ENCODE measurements around the gene PPP2CA. TPM values are rescaled to one million over a fixed set of nuclear protein-coding genes. Genes with fewer than 3 reads are reported as not detected.
"Not testable (repeated sequence)": the region's sequence is repeated elsewhere in the genome, so short reads cannot be mapped to it uniquely, and the experiment has no call there.

Gene PPP2CA
- total RNA-seq = 234 TPM

DNA sequence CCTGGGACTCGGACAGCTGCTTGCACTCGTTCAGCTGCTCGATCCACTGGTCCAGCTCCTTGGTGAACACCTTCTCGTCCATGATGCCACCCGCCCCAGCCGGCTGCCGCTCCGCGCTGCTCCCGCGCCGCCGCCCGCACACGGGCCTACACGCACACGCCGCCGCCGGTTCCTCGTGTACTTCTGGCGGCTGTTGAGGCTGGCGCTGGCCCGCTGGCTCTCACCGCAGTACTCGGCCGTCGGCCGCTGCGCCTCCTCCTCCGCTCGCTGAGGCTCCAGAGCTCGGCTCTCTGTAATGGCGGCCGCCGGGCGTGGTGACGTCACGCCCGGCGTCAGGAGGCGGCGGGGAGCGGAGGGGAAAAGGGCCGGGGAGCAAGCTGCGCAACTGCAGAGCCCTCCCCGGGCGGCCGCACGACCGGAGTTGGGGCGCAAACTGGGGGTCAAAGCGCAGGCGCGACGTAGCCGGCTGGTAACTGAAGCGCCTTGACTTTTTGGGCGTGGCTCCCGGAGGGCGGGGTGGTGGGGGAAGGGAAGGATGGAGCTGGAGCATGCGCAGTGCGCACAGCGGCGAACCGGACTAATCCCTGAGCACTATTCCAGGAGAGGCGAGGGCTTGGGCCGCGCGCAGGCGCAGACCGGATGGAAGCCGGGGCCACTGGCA, at the start of gene PPP2CA:
Gene PPP2CA (minus strand): TSS at position 294 of the 661 bp plus-strand sequence. CDS start 212 bp downstream, at position 82.
- DNase-seq (ENCODE audit: low read depth in 2 of 3, low spot score in 2 of 3) = peak; percentile 99

DNA sequence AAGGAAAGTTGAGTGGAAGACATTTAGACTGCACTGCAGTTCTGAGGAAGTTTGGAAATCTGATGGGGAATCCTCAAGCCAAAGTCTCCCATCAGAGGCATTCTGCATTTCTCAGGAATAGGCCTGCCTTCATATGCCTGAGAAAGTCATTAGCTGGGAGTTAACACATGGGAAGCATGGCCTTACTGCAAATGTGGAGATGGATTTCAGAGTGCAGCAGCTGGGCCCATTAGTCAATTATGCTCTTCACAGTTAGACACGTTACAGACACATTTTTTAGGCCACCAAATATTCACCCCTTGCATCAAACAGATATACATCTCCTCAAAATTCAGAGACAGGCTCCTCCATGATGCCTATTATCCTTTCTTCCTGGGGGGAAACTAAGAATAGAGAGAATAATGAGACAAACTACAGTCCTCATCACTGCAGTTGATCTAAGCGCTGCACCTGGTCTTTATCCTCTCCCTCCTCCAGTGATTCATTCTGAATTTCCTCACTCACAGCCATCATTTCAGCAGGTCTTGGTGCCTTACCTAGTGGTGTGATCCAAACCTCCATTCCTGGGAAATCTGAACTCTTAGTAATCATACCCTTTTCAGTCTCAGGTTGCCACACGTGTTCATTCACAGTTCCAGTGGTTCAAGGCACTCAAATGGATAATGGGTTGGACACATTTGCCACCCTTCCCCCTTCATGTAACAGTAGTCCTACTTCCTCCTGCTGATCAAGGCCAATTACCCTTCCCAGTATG, 47.9 kb upstream of the PPP2CA start:
- DNase-seq (ENCODE audit: low read depth in 2 of 3, low spot score in 2 of 3) = no peak

DNA sequence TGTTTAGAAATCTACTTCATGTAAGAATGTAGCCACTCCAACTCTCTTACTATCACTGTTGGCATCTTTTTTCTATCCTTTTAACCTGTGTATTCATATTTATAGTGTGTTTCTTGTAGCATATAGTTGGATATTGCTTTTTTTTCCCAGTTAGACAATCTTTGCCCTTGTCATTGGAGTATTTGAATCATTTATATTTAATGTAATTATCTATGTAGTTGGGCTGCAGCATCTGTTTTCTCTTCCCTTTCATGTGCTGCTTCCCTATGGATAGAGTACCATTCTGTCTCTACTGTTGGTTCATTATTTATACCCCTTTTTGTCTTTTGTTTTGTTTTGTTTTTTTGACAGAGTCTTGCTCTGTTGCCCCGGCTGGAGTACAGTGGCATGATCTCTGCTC, 45.2 kb upstream of the PPP2CA start:
- no peak for DNase-seq (ENCODE audit: low read depth in 2 of 3, low spot score in 2 of 3)

DNA sequence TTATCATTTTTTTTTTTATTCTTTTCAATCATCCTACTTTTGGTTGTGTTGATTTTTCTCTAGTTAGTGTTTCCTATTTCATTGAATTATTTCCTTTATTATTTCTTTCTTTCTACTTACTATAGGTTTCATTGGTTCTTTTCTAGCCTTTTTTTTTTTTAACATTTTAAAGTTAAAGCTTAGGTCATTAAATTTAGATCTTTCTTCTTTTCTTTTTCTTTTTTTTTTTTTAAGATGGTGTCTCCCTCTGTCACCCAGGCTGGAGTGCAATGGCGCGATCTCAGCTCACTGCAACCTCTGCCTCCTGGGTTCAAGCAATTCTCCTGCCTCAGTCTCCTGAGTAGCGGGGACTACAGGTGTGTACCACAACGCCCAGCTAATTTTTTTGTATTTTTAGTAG, 43.0 kb upstream of the PPP2CA start:
- DNase-seq (ENCODE audit: low read depth in 2 of 3, low spot score in 2 of 3) = no peak

DNA sequence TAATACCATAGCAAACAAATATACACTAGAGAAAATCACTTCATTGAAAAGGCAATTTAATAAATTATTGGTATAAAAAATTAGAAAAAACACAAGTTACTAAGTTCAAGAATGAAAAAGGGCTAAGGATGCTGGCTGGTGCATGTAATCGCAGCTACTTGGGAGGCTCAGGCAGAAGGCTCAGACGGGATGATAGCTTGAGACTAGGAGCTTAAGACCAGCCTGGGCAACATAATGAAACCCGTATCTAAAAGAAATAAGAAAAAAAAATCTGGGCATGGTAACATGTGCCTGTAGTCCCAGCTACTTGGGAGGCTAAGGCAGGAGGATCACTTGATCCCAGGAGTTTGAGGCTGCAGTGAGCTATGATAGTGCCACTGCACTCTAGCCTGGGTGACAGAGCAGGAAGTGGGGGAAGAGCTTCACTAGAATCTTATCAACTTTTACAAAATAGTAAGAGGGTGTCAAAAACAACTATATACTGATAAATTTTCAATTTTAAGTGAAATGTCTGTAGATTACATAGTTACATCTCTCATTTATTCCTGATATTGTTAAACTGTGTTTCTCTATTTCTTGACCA, 42.2 kb upstream of the PPP2CA start:
- no peak for DNase-seq (ENCODE audit: low read depth in 2 of 3, low spot score in 2 of 3)

DNA sequence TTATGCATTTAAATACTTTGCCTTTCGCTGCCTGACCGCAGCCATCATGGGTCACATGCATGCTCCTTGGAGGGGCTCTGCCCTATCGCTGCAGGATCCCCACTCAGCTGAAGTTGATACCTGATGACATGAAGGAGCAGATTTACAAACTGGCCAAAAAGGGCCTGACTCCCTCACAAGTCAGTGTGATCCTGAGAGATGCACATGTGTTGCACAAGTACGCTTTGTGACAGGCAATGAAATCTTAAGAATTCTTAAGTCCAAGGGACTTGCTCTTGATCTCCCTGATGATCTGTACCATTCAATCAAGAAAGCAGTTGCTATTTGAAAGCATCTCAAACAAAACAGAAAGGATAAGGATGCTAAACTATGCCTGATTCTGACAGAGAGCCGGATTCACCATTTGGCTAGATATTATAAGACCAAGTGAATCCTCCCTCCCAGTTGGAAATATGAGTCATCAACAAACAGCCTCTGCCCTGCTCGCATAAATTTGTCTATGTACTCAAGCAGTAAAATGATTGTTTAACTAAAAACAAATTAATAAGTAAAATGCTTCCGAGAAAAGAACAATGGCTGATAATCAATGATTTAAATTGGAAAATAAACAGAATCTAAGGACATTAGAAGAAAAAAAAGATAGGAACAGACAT, 41.6 kb upstream of the PPP2CA start:
- DNase-seq (ENCODE audit: low read depth in 2 of 3, low spot score in 2 of 3) = no peak

DNA sequence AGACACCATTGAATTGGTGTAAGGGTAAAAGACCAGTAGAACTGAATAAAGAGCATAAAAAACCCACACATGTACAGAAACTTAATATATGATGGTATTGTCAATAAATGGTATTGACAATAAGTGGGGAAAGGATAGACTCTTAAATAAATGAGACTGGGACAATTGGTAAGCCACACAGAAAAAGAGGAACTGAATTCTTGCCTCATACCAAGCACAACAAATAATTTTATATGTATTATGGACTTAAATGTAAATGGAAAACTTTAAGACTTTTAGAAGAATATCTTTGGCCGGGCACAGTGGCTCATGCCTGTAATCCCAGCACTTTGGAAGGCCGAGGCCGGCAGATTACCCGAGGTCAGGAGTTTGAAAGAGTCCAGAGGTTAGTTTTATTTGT, 37.9 kb upstream of the PPP2CA start:
- DNase-seq (ENCODE audit: low read depth in 2 of 3, low spot score in 2 of 3) = no peak

DNA sequence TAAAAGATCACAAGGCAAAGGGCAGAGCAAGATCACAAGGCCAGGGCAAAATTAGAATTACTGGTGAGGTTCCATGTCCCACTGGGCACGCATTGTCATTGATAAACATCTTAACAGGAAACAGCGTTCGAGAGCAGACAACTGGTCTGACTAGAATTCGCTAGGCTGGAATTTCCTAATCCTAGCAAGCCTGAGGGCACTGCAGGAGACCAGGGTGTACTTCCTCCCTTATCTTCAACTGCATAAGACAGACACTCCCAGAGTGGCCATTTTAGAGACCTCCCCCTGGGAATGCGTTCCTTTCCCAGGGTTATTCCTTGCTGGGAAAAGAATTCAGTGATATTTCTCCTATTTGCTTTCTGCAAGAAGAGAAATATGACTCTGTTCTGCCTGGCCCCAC, 36.8 kb upstream of the PPP2CA start:
- not testable (repeated sequence) for DNase-seq (ENCODE audit: low read depth in 2 of 3, low spot score in 2 of 3)

DNA sequence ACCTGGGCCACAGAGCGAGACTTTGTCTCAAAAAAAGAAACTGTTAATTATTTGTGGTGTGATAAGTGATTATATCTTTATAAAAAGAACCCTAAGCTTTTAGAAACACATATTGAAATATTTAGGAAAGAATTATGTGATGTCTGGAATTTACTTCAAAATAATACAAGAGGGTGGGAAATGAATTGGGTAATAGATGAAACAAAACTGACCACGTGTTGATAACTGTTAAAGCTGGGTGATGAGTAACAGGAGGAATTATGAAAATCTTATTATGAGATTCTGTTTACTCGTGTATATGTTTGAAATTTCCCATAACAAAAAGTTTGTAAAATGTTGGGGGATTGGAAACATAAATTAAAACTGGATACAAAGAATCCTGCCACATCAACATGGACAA, 33.0 kb upstream of the PPP2CA start:
- DNase-seq (ENCODE audit: low read depth in 2 of 3, low spot score in 2 of 3) = no peak

DNA sequence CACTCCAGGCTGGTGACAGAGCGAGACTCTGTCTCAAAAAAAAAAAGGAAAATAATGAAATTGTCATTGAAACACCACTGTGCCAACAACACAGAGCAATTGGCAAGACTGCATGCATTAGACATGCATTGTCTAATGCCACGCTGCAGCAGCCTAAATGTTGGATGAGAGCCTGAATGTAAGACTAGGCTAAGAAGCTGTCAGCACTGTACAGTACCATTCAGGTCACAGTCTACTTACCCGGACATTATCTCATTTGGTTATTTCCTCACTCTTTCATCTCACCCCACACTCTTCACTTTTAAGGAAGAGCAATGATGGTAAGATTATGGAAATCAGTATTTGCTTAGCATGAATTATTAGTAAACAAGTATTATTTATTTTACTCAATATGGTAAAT, 31.3 kb upstream of the PPP2CA start:
- DNase-seq (ENCODE audit: low read depth in 2 of 3, low spot score in 2 of 3) = no peak

DNA sequence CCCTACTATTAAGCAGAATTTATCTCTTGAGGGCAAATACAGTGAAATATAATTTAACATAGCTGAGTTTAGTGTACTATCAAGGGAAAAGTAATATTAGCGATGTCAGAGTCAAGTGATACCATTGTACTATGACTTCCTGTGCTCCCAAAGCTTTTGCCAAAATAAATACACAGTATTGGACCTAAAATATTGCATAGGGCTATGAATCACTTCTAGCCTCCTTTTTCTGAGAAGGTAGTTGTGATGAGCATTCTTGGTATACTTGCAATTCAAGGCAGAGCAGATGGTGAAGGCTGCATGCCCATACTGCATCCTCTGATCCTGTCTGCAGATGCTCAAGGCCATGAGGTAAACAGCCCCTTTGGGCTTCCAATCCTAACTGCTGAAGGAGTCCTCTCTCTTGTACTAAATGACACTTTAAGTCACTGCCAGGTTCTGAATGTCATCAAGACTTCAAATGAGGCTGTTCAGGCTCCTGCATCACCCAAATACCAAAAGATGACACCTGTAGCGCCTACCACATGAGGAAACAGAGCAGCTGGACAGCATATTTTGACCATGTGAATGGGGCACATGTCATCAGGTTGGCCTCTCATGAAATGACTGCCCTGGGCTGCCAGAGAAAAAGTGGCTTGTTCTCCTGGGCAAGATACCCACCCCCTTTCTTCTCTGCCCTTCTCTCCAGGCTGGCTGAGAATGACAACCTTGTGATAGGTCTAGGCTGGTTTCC, 29.7 kb upstream of the PPP2CA start:
- no peak for DNase-seq (ENCODE audit: low read depth in 2 of 3, low spot score in 2 of 3)

DNA sequence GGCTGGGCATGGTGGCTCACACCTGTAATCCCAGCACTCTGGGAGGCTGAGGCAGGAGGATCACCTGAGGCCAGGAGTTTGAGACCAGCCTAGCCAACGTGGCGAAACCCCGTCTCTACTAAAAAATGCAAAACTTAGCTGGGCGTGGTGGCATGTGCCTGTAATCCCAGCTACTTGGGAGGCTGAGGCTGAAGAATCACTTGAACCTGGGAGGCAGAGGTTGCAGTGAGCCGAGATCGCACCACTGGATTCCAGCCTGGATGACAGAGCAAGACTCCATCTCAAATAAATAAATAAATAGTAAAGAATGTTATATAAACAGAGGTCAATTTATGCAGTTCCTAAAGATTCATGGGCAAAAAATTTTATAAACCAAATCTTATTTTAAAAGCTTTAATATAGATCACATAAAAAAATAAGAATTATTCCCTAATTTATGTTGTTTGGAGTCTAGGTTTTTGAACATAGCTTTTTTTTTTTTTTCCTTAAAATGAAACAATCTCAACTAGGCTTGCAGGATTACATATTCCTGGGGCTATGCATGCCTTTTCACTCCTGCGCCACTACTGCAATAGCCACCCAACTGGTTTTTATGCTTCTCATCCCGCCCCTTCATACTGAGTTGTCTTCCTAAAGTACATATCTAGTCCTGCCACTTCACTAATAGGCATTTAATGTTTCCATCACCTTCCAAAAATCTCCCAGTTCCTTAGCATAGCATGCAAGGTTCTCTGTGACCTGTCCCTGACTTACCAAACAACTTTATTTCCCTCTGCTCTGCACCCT, 27.7 kb upstream of the PPP2CA start:
- not testable (repeated sequence) for DNase-seq (ENCODE audit: low read depth in 2 of 3, low spot score in 2 of 3)

DNA sequence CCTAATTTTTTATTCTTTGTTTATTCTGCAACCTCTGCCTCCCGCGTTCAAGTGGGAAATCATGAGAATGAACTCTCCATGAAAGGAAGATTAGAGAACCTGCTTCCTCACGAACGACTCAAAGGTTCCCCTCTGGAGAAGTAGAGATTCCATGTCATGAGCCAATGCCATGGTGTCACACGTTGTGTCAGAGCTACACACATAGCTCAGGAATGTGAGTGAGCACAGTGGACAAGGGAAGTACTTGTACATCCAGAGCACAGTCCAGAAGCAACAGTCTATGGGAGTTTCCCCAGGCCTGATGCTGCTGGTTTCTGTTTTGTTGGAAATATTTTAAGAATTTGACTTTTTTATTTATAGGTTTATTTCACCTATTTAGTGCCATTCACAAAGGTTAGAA, 26.8 kb upstream of the PPP2CA start:
- no peak for DNase-seq (ENCODE audit: low read depth in 2 of 3, low spot score in 2 of 3)

DNA sequence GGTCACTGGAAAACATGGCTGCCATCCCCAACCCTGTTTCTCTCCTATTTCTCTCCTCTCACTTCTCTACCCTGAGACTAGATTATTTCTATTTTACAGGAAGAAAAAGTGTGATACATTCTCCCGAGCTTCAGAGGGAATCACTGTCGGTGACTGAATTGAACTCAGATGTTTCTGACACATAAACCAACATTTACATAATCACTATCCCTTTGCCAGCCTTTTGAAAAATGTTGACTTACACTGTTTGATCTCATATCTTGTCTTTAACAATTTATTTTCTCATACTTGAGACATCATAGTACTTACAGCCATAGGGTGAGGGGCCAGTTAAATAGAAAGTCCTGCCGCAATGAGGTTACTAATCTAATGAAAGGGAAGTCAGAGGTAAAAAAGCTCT, 25.1 kb upstream of the PPP2CA start:
- no peak for DNase-seq (ENCODE audit: low read depth in 2 of 3, low spot score in 2 of 3)

DNA sequence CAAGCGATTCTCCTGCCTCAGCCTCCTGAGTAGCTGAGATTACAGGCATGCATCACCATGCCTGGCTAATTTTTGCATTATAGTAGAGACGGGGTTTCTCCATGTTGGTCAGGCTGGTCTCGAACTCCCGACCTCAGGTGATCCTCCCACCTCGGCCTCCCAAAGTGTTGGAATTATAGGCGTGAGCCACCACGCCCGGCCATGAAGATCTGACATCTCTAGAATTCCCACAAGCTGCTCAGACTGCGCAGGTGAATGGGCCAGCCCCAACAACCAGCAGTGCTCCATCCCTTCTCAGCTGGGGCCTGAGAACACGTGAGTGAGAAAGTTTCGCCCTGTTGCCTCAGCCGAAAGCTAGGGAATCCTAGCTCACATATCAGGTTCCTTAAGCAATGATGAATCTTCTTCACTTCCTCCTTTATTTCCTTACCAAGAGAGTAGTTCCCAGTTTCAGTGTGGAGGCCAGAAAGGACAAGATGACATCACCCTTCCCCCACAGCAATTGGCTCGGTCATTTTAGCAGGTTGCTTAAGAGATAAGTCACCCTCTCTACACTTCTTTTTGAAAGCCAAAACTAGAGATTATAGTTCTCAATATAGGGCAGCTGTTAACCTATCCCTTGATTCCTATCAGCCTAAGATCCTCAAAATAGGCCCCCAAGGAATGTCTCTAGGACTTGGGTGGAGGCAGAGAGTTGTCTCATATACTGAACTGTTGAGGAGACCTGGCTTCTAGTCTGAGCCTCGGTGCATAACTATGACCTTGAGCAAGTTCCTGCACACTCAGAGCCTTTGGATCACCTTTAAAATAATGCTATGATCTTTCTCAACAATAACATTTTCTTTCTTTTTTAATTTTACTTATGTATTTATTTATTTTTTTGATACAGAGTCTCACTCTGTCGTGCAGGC, 23.9 kb upstream of the PPP2CA start:
- peak in 1 of 3 donors; percentile 32 for DNase-seq (ENCODE audit: low read depth in 2 of 3, low spot score in 2 of 3)

DNA sequence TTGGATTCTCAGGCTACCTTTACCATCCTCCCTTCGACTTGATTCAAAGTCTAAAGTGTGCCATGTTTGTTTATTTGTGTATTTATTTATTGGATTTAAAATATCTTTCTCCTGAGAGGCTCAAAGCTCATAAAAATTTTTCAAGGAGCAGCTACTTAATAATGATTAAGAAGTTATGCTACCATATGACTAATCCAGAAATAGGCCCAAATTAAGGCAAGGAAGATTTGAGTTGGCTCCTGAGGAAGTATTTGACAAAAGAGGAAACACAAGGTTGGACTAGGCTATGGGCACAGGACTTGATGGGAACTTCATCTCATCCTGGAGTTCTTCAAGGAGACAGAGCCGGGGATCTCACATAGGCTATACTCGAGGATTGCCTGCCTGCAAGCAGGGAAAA, 22.4 kb upstream of the PPP2CA start:
- no peak for DNase-seq (ENCODE audit: low read depth in 2 of 3, low spot score in 2 of 3)

DNA sequence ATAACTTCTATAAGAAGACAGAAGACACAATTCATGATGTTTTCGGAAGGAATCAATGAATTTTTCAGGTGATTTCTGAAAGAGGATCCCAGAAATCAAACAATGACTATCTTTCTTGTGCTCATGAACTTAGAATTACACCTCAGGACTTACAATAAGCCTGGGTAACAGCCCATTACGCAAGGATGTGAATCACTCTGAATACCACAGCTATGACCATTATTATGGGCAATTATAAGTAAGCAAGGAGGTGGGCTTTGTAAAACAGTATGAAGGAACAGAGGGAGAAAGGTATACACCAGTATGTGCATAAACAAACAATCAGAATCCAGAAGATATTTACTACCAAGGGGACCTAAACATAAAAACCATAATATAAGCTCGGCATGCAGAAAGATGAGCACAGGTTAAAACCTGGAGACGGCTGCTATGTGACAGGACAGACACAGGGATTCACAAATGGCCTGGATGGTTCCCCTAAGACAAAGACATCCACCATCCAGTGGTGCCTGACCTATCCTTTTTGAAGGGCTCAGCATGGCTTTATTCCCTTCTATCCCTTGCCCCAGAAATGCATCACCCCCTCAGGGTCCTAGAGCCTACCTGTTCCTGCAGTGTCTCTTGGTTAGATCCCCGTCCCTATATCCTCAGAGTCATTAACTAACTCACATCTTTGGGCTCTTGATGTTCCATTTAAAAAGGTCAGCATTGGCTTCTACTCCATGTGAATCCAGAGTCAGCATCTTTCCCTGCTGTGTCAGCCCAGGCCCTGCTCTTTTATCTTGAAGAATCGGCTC, 21.8 kb upstream of the PPP2CA start:
- DNase-seq (ENCODE audit: low read depth in 2 of 3, low spot score in 2 of 3) = no peak

DNA sequence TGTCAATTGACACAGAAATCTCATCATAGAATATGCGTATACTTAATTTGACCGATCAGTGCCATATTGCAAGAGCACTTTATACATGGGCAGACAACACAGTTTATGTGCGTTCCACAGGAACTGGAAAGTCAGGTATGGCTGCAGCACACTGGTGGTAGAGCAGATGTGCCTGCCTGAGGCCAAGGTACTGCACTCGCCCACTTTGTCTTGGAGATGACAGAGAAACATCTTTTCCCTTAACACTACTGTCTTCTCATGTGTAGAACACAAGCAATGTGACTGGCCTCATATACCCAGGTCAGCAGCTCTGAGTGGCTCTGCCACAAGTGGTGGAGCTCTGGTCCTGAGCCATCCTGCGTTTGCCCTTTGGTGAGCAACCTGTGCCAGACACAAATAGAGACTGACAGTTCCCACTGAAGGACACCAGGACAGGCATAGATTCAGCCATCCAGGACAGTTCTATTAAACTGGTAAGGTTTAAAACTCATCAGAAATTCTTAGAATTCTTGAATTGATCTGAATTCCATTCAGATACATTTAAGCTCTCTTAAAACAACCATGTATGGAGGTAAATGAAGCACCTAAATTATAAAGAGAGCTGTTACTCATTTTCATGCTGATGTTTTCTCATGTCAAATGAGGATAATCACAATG, 21.0 kb upstream of the PPP2CA start:
- no peak for DNase-seq (ENCODE audit: low read depth in 2 of 3, low spot score in 2 of 3)
